H9 (cell line): Measurements from ENCODE around the gene LDB3. TPM values are rescaled to one million over a fixed set of nuclear protein-coding genes. Genes with fewer than 3 reads are reported as not detected.

Source experiments
- DNase-seq: peaks from one replicate; pipeline ENCODE4 v3.0.0-alpha.2; 2017
- H2AFZ ChIP-seq: one replicate; pipeline ENCODE4 v1.6.1; 2013; ENCODE audit warnings: mild to moderate bottlenecking, low read length, control low read depth, moderate library complexity
- H2AK5ac ChIP-seq: 2 replicates; pipeline ENCODE4 v1.6.1; 2013; ENCODE audit warnings: low read length, control low read depth, mixed read lengths; ENCODE audit not compliant: insufficient read length
- H2BK120ac ChIP-seq: one replicate; pipeline ENCODE4 v1.6.1; 2013; ENCODE audit warnings: low read depth, mild to moderate bottlenecking, low read length, control low read depth, inconsistent platforms; ENCODE audit not compliant: poor library complexity, severe bottlenecking
- H2BK12ac ChIP-seq: 2 replicates; pipeline ENCODE4 v1.6.1; 2013; ENCODE audit warnings: low read length, control low read depth, mixed read lengths, low read depth; ENCODE audit not compliant: insufficient read length
- H2BK15ac ChIP-seq: 2 replicates; pipeline ENCODE4 v1.6.1; 2013; ENCODE audit warnings: low read depth, low read length, control low read depth
- H2BK20ac ChIP-seq: one replicate; pipeline ENCODE4 v1.6.1; 2013; ENCODE audit warnings: low read depth, mild to moderate bottlenecking, low read length, control low read depth, inconsistent platforms; ENCODE audit not compliant: poor library complexity, severe bottlenecking
- H2BK5ac ChIP-seq: 2 replicates; pipeline ENCODE4 v1.6.1; 2013; ENCODE audit warnings: low read length, control low read depth, mixed read lengths; ENCODE audit not compliant: insufficient read length
- H3K14ac ChIP-seq: 2 replicates; pipeline ENCODE4 v1.6.1; 2013; ENCODE audit warnings: low read length, control low read depth; ENCODE audit not compliant: insufficient read depth
- H3K18ac ChIP-seq: 2 replicates; pipeline ENCODE4 v1.6.1; 2013; ENCODE audit warnings: low read depth, mild to moderate bottlenecking, mixed read lengths, low read length, control low read depth; ENCODE audit not compliant: insufficient read length
- H3K23ac ChIP-seq: 2 replicates; pipeline ENCODE4 v1.6.1; 2013; ENCODE audit warnings: low read length, control low read depth, mixed read lengths, low read depth; ENCODE audit not compliant: insufficient read length
- H3K23me2 ChIP-seq: 2 replicates; pipeline ENCODE4 v1.6.1; 2013; ENCODE audit warnings: low read depth, mild to moderate bottlenecking, mixed read lengths, low read length, control low read depth; ENCODE audit not compliant: insufficient read length, poor library complexity, severe bottlenecking
- H3K27ac ChIP-seq: 2 replicates; pipeline ENCODE4 v1.5.1; 2013; ENCODE audit warnings: low read length, control low read depth, mixed read lengths, low read depth; ENCODE audit not compliant: insufficient read length
- H3K27me3 ChIP-seq: 2 replicates; pipeline ENCODE4 v1.6.1; 2013; ENCODE audit warnings: low read length, control low read depth, inconsistent platforms; ENCODE audit not compliant: insufficient read depth
- H3K4ac ChIP-seq: 2 replicates; pipeline ENCODE4 v1.6.1; 2013; ENCODE audit warnings: low read depth, mild to moderate bottlenecking, control low read depth, inconsistent platforms, low read length, moderate library complexity
- H3K4me1 ChIP-seq: 2 replicates; pipeline ENCODE4 v1.6.1; 2013; ENCODE audit warnings: low read length, control low read depth, inconsistent platforms; ENCODE audit not compliant: insufficient read depth
- H3K4me2 ChIP-seq: 2 replicates; pipeline ENCODE4 v1.6.1; 2013; ENCODE audit warnings: low read length, control low read depth, mixed read lengths; ENCODE audit not compliant: insufficient read length, insufficient read depth
- H3K56ac ChIP-seq: 2 replicates; pipeline ENCODE4 v1.6.1; 2013; ENCODE audit warnings: low read depth, mild to moderate bottlenecking, mixed read lengths, low read length, control low read depth; ENCODE audit not compliant: insufficient read length
- H3K79me1 ChIP-seq: 2 replicates; pipeline ENCODE4 v1.6.1; 2013; ENCODE audit warnings: low read depth, mild to moderate bottlenecking, moderate library complexity, low read length, control low read depth, inconsistent platforms; ENCODE audit not compliant: insufficient read depth, poor library complexity, severe bottlenecking
- H3K79me2 ChIP-seq: 2 replicates; pipeline ENCODE4 v1.6.1; 2013; ENCODE audit warnings: low read length, control low read depth, inconsistent platforms; ENCODE audit not compliant: insufficient read depth
- H3K9ac ChIP-seq: 2 replicates; pipeline ENCODE4 v1.6.1; 2013; ENCODE audit warnings: low read length, control low read depth, mixed read lengths; ENCODE audit not compliant: insufficient read length; ENCODE audit errors: extremely low read depth
- H3K9me3 ChIP-seq: one replicate; pipeline ENCODE4 v1.6.1; 2013; ENCODE audit warnings: low read depth, low read length, inconsistent platforms; ENCODE audit not compliant: control insufficient read depth
- H3T11ph ChIP-seq: one replicate; pipeline ENCODE4 v1.6.1; 2013; ENCODE audit warnings: mild to moderate bottlenecking, low read length, control low read depth, inconsistent platforms
- H4K20me1 ChIP-seq: one replicate; pipeline ENCODE4 v1.6.1; 2013; ENCODE audit not compliant: control insufficient read depth, insufficient read length, insufficient read depth
- H4K5ac ChIP-seq: 2 replicates; pipeline ENCODE4 v1.6.1; 2013; ENCODE audit warnings: low read depth, mild to moderate bottlenecking, mixed read lengths, low read length, control low read depth; ENCODE audit not compliant: insufficient read length
- H4K8ac ChIP-seq: replicated peaks from 2 replicates; pipeline ENCODE4 v1.6.1; 2013; ENCODE audit warnings: low read length, control low read depth, mixed read lengths, low read depth; ENCODE audit not compliant: insufficient read length
- H4K91ac ChIP-seq: 2 replicates; pipeline ENCODE4 v1.6.1; 2013; ENCODE audit warnings: low read depth, mild to moderate bottlenecking, moderate library complexity, mixed read lengths, low read length, control low read depth; ENCODE audit not compliant: insufficient read length
- H3K27ac Mint-ChIP-seq, 3 experiments: 2 replicates in 2 of 3; 3 replicates in 1 of 3; pipeline ENCODE4 v1.8.0; 2020 to 2021; ENCODE audit warnings: mixed read lengths in 3 of 3, mild to moderate bottlenecking in 1 of 3, moderate library complexity in 1 of 3
- H3K27me3 Mint-ChIP-seq: 2 replicates; pipeline ENCODE4 v1.8.0; 2021; ENCODE audit warnings: low read depth, mild to moderate bottlenecking, moderate library complexity, mixed read lengths
- H3K36me3 Mint-ChIP-seq, 3 experiments: 2 replicates in 2 of 3; 3 replicates in 1 of 3; pipeline ENCODE4 v1.8.0; 2020 to 2021; ENCODE audit warnings: low read depth in 3 of 3, mixed read lengths in 3 of 3; ENCODE audit not compliant: insufficient read depth in 1 of 3
- H3K4me1 Mint-ChIP-seq, 2 experiments: 2 replicates each; pipeline ENCODE4 v1.8.0; 2020; ENCODE audit warnings: mixed read lengths in 2 of 2
- H3K4me3 Mint-ChIP-seq, 2 experiments: 2 replicates in 1 of 2; 3 replicates in 1 of 2; pipeline ENCODE4 v1.8.0; 2020 to 2021; ENCODE audit warnings: mild to moderate bottlenecking in 2 of 2, mixed read lengths in 2 of 2, moderate library complexity in 1 of 2
- H3K9me3 Mint-ChIP-seq, 2 experiments: 2 replicates in 1 of 2; 3 replicates in 1 of 2; pipeline ENCODE4 v1.8.0; 2020; ENCODE audit warnings: mild to moderate bottlenecking in 2 of 2, mixed read lengths in 2 of 2, moderate library complexity in 1 of 2
- WGBS: extraction: QIAGEN DNeasy Blood & Tissue Kit; methylation state at CpG from one replicate; pipeline ENCODE4 v1.1.7; 2013; ENCODE audit warnings: missing lambda C conversion rate, low lambda C conversion rate, mixed read lengths; ENCODE audit not compliant: insufficient read length; ENCODE audit errors: extremely low coverage; 5-methylcytosine and 5-hydroxymethylcytosine counted together
- total RNA-seq: library from RNA; stranded (reverse); gene quantifications from 2 replicates; pipeline ENCODE4 v1.2.1, GENCODE V29; 2021
- TF ChIP-seq, protein P1 (sequence below): fragments of 200-600 bp; sonication (generic); conservative IDR thresholded peaks from 3 replicates; pipeline ENCODE4 v1.8.0; 2021; ENCODE audit warnings: antibody characterized with exemption, mild to moderate bottlenecking

Gene LDB3
- total RNA-seq, 1 experiment from 2014 or later, result 0.17 TPM

- H3K4me2 ChIP-seq, result no peak overlapping the region
- no peak overlapping the region for H4K8ac ChIP-seq
- H4K91ac ChIP-seq, result no peak overlapping the region
- no peak overlapping the region for H2BK20ac ChIP-seq
- TF ChIP-seq, protein P1, sequence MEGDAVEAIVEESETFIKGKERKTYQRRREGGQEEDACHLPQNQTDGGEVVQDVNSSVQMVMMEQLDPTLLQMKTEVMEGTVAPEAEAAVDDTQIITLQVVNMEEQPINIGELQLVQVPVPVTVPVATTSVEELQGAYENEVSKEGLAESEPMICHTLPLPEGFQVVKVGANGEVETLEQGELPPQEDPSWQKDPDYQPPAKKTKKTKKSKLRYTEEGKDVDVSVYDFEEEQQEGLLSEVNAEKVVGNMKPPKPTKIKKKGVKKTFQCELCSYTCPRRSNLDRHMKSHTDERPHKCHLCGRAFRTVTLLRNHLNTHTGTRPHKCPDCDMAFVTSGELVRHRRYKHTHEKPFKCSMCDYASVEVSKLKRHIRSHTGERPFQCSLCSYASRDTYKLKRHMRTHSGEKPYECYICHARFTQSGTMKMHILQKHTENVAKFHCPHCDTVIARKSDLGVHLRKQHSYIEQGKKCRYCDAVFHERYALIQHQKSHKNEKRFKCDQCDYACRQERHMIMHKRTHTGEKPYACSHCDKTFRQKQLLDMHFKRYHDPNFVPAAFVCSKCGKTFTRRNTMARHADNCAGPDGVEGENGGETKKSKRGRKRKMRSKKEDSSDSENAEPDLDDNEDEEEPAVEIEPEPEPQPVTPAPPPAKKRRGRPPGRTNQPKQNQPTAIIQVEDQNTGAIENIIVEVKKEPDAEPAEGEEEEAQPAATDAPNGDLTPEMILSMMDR, result no peak
- H3K23me2 ChIP-seq, result peaks cover 8% of the 10 kb centered on the region
- no peaks in the 10 kb centered on the region for H3K9me3 ChIP-seq
- no peak overlapping the region for H3K27ac ChIP-seq
- Mint-ChIP-seq H3K4me1 (peaks cover 38 to 40% of the 10 kb centered on the region in 2 experiments), H3K27me3 (no peaks in the 10 kb centered on the region), H3K9me3 (no peaks in the 10 kb centered on the region; a peak in 2 of 5 replicates), H3K4me3 (no peak overlapping the region), H3K36me3 (no peaks in the 10 kb centered on the region), H3K27ac (no peak overlapping the region)
- H2BK15ac ChIP-seq, result no peak overlapping the region
- no peaks in the 10 kb centered on the region; the same call in 1 of the 2 replicates for H3K4me1 ChIP-seq
- no peak overlapping the region for H3K4ac ChIP-seq
- no peak overlapping the region for H3T11ph ChIP-seq
- H3K79me1 ChIP-seq, result no peaks in the 10 kb centered on the region
- no peak overlapping the region for H4K5ac ChIP-seq
- H2BK12ac ChIP-seq, result no peak overlapping the region
- H2BK120ac ChIP-seq, result no peak overlapping the region
- no peak overlapping the region for H2BK5ac ChIP-seq
- no peak overlapping the region for H3K14ac ChIP-seq
- DNase-seq, result no peak
- no peak overlapping the region for H3K18ac ChIP-seq
- H3K9ac ChIP-seq, result no peak overlapping the region
- H2AK5ac ChIP-seq, result no peak overlapping the region
- no CpG with 5 or more reads among the region's 4 CpGs for WGBS
- no peaks in the 10 kb centered on the region for H3K79me2 ChIP-seq
- no peak overlapping the region for H2AFZ ChIP-seq
- H3K27me3 ChIP-seq, result no peaks in the 10 kb centered on the region
- no peaks in the 10 kb centered on the region for H4K20me1 ChIP-seq
- no peak overlapping the region for H3K56ac ChIP-seq
- H3K23ac ChIP-seq, result no peak overlapping the region
Observed at GRCh38 chr10:86707505-86707904, 39.2 kb downstream of the LDB3 start.
